ENCODE results near the gene CCDC24.

The CCDC24 gene

GRCh38 chr1:43947874-43948437 is 43.4 kb upstream of the CCDC24 start:
- H3K9me2 ChIP-seq (replicated peaks; ENCODE audit: insufficient read depth, low read length) = no peaks in the 10 kb centered on the region
- no peaks in the 10 kb centered on the region for H3K27me3 ChIP-seq (replicated peaks; ENCODE audit: insufficient read depth, low read length)
- H3K27ac ChIP-seq (ENCODE audit: low read length) = no peak overlapping the region
- TF ChIP-seq EZH2phosphoT487 (IDR thresholded peaks at IDR 0.05; ENCODE audit: low read length) (no peak), CTCF (IDR thresholded peaks at IDR 0.05; ENCODE audit: low read length) (no peak)
- no peaks in the 10 kb centered on the region for H4K20me1 ChIP-seq (ENCODE audit: insufficient read depth, low read length)
- peaks cover 23% of the 10 kb centered on the region for H3K79me2 ChIP-seq (ENCODE audit: low read length)
- H2AFZ ChIP-seq (ENCODE audit: low read length) = no peak overlapping the region
- H3K4me1 ChIP-seq (ENCODE audit: low read length) = peaks cover 11% of the 10 kb centered on the region
- no peaks in the 10 kb centered on the region for H3K9me3 ChIP-seq (replicated peaks; ENCODE audit: insufficient read depth, low read length)
- H3K9ac ChIP-seq (ENCODE audit: low read length) = peak overlapping the region; percentile 99; the same call in 1 of the 2 replicates
- peak overlapping the region; percentile 97 for H3K4me2 ChIP-seq (ENCODE audit: low read depth, low read length)
- H3K36me3 ChIP-seq (replicated peaks; ENCODE audit: insufficient read depth, low read length) = no peaks in the 10 kb centered on the region
- H3F3A ChIP-seq (ENCODE audit: insufficient read depth, low read length) = no peaks in the 10 kb centered on the region
- peak overlapping the region; percentile 97 for H3K4me3 ChIP-seq (ENCODE audit: low read length)
- no peak for DNase-seq

- Histone ChIP-seq H4K20me1 (ENCODE audit: insufficient read depth, low read length) (no peaks in the 10 kb centered on the region), H3K79me2 (ENCODE audit: low read length) (peaks cover 23% of the 10 kb centered on the region), H3K4me3 (ENCODE audit: low read length) (no peak overlapping the region), H3K36me3 (replicated peaks; ENCODE audit: insufficient read depth, low read length) (no peaks in the 10 kb centered on the region), H3K9me3 (replicated peaks; ENCODE audit: insufficient read depth, low read length) (no peaks in the 10 kb centered on the region), H3K4me1 (ENCODE audit: low read length) (peaks cover 11% of the 10 kb centered on the region), H3K27me3 (replicated peaks; ENCODE audit: insufficient read depth, low read length) (no peaks in the 10 kb centered on the region), H3K9me2 (replicated peaks; ENCODE audit: insufficient read depth, low read length) (no peaks in the 10 kb centered on the region), H3K9ac (ENCODE audit: low read length) (no peak overlapping the region), H3K27ac (ENCODE audit: low read length) (no peak overlapping the region), H3F3A (ENCODE audit: insufficient read depth, low read length) (no peaks in the 10 kb centered on the region), H3K4me2 (ENCODE audit: low read depth, low read length) (no peak overlapping the region), H2AFZ (ENCODE audit: low read length) (no peak overlapping the region)
- TF ChIP-seq EZH2phosphoT487 (IDR thresholded peaks at IDR 0.05; ENCODE audit: low read length) (no peak), CTCF (IDR thresholded peaks at IDR 0.05; ENCODE audit: low read length) (no peak), EZH2 (optimal IDR thresholded peaks at IDR 0.05; ENCODE audit: low read depth, low read length) (no peak)
- DNase-seq = no peak
Measured at GRCh38 chr1:43949678-43950077, 41.7 kb upstream of the CCDC24 start.

- Histone ChIP-seq H3K79me2 (ENCODE audit: low read length) (peaks cover 23% of the 10 kb centered on the region), H3F3A (ENCODE audit: insufficient read depth, low read length) (no peaks in the 10 kb centered on the region), H3K4me1 (ENCODE audit: low read length) (peaks cover 11% of the 10 kb centered on the region; the same call in 1 of the 2 replicates), H3K4me3 (ENCODE audit: low read length) (no peak overlapping the region), H3K27ac (ENCODE audit: low read length) (no peak overlapping the region), H3K36me3 (replicated peaks; ENCODE audit: insufficient read depth, low read length) (no peaks in the 10 kb centered on the region), H3K9me2 (replicated peaks; ENCODE audit: insufficient read depth, low read length) (no peaks in the 10 kb centered on the region), H3K4me2 (ENCODE audit: low read depth, low read length) (no peak overlapping the region), H3K27me3 (replicated peaks; ENCODE audit: insufficient read depth, low read length) (no peaks in the 10 kb centered on the region), H3K9me3 (replicated peaks; ENCODE audit: insufficient read depth, low read length) (no peaks in the 10 kb centered on the region), H3K9ac (ENCODE audit: low read length) (no peak overlapping the region), H4K20me1 (ENCODE audit: insufficient read depth, low read length) (no peaks in the 10 kb centered on the region), H2AFZ (ENCODE audit: low read length) (no peak overlapping the region)
- no peak for TF ChIP-seq EZH2phosphoT487 (IDR thresholded peaks at IDR 0.05; ENCODE audit: low read length)
- no peak for TF ChIP-seq CTCF (IDR thresholded peaks at IDR 0.05; ENCODE audit: low read length)
- TF ChIP-seq EZH2 (optimal IDR thresholded peaks at IDR 0.05; ENCODE audit: low read depth, low read length) = no peak
- no peak for DNase-seq
Measured at GRCh38 chr1:43951021-43951985, 40.1 kb upstream of the CCDC24 start.

Measured in MM.1S (cell line).